NCI-H2107 treated with DMSO at 0.1 percent for 48 hours (cell line): ENCODE results near the gene CA5B.
"Not testable (repeated sequence)": the region's sequence is repeated elsewhere in the genome, so short reads cannot be mapped to it uniquely, and the experiment has no call there.

Source experiments
- DNase-seq: peaks from one replicate; lab custom pipeline; 2025; ENCODE audit not compliant: unreplicated experiment; lab: John Stamatoyannopoulos, UW

CA5B gene

DNA sequence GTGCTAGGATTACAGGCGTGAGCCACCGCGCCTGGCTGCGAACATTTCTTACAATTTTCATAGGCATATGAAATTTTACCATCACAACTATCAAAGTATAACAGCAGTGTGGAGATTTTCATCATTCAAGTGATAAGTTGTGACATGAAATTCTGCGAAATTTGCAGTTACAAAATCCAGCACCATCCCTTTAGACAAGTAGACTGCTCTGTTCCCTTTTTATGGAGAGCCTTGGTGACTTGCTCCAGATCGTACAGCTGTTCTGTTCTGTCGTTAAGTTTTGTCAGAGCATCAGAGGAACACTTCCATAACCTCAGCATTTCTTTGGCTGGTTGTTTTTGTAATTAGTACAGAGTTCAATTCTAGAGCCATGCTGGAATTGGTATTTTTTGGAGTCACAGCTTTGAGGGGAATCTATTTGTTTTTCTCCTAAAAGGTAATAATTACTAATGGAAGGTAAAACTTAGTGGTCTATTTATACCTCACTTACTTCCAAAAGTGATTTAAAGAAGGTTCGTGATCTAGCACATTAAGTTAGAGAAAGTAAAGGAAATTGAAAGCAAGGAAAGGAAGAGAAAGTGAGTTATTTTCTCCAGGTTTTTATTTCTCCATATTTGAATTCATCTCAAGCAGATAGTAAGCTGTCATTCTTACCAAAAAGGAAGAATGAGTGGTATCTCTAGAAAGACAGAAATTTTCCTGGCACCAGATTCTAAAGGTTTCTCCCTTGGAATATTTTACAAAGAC is 74.3 kb downstream of the CA5B start:
- DNase-seq = no peak

DNA sequence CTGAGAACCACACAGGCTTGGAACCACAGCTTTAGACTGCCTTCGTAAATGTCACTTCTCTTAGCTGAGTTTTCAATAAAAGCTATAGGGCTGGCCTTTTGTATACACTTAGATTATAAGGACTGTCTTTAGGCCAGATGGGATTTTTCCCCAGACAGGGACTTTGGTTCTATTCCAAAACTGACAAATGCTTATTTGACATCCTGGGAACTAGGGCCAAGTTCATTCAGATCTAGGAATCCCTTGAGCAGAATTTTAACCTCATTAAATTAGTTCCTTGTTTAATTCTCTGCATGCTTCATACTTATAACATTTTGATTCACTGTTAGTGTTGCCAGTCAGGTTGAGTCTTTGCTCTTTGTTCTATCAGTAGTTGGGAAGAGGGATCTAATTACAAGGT is 75.3 kb downstream of the CA5B start:
- DNase-seq = no peak

DNA sequence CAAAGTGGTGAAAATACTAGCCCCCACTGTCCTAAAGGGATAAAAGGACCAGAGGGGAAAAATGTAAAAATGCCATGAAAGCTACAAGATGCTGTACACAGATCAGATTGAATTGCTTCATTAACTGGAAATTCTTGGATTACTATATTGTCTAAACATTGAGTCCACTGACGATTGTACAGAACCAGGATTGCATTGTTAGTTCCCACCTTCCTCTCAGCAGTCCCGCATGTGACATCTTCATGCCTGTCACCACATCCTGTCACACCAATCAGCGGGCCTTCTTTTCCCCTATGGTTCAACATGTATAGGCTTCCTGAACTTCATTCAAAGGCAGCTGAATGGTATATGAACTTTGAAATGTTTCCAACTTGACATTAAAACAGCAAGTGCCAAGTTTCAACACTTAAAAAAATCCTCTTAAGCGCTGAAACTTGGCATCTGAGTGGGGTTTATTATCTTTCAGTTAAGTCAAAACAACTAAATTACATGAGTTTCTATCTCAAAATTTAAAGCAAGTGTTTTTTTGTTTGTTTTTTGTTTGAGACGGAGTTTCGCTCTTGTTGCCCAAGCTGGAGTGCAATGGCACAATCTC is 76.8 kb downstream of the CA5B start:
- DNase-seq = no peak

- peak; percentile 56 for DNase-seq
Observed at GRCh38 chrX:15815779-15816437, 77.8 kb downstream of the CA5B start.

- DNase-seq = no peak
Observed at GRCh38 chrX:15816438-15816809, 78.4 kb downstream of the CA5B start.

DNA sequence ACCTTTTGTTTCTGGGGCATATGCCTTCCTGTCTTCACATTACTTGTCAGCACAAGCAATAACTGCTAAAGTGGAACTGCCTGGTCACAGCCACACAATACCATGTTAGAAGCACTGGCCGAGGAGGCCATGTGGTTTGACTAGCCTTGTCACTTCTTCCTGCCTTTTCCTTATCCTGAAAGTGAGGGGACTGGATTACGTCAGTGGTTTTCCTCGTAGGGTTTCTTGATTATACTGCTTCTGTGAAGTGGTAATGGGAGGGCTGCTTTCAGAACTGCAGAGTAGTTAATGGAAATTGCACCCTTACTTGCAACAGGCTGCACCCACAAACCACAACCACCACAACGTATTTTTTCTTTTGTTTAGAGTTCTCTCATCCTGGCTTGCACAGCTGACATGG is 78.8 kb downstream of the CA5B start:
- DNase-seq = peak; percentile 93

DNA sequence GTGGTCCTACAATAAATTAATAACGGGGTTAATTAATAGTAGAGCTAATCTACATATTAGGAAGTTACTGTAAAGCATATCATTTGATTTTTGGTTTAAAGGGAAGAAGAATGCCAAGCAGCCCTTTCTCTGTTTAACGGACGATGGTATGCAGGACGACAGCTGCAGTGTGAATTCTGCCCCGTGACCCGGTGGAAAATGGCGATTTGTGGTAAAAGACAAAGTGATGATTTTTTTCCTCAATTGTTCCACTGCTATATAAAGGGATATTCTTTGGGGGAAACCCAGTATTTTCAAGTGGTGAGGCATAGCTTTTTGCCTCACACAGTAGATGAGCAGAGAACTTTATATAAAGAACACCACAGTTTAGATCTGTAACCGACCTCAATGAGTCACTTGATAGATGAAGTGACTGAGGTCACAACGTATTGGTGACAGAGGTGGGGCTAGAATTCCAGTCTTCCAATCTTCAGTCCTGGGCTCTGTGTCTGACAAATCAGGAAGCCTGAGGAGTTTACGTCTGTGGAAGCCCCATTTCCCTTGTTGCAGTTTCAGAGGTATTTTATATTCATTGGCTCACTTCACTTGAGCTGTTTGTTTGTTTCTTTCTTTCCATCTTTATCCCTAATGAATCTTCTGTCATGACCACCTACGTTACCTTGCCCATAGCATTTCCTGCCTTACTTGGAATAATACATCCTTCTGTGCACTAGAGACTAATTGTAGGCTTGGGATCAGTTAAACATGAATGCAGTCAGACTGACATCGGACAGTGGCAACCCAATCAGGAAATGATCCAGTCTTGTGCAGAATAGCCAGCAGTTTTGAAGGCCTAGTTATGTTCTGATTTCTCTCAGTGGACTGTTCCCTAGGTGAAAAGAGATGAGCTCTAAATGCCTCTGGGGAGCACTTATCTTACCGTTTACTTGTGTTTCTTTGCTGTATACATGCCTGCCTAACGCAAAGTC is 82.3 kb downstream of the CA5B start:
- no peak for DNase-seq

DNA sequence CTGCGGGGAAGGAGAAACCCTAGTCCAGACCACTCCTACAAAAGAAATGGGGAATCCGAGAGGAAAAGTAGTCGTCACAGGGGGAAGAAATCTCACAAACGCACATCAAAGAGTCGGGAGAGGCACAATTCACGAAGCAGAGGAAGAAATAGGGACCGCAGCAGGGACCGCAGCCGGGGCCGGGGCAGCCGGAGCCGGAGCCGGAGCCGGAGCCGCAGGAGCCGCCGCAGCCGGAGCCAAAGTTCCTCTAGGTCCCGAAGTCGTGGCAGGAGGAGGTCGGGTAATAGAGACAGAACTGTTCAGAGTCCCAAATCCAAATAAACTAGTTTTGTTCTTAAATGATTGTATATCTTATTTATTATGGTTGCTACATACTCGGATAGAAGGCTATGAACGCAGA is 84.9 kb downstream of the CA5B start:
- DNase-seq = no peak

DNA sequence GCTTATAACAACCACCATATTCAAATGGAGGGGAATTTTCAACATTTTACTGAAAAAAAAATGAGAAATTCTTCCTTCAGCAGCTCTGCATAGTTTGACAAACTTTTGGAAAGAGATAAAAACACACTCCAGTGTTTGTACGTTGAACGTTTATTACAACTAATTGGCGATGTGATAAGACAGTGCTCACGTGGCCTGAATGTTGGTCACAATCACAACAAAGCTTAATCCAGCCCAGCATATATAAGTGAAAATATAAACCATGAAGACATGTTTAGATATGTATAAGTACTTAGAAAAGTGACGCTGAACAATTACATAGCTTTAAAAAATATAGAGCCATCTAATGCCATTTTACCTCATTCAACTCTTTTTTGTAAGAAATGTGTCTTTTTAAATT is 87.9 kb downstream of the CA5B start:
- DNase-seq = no peak

GRCh38 chrX:15829217-15829616 is 91.1 kb downstream of the CA5B start:
- DNase-seq = no peak

DNA sequence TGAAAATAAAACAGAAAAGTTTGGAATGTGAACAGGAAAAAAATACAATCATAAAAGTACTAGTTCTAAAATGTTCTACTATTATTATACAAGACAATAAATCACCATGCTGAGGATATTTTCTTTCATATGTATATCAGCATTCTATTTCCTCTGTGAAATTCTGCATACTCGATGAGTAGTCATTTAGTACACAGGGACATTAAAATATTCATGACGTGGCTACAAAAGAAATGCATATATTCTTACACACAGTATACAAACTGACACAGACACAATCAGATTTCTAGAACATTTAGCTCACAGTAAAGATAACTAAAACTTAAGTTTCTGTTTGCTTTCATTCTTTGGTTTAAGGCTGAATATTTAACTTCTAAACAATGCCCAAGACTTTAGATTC is 93.3 kb downstream of the CA5B start:
- not testable (repeated sequence) for DNase-seq

DNA sequence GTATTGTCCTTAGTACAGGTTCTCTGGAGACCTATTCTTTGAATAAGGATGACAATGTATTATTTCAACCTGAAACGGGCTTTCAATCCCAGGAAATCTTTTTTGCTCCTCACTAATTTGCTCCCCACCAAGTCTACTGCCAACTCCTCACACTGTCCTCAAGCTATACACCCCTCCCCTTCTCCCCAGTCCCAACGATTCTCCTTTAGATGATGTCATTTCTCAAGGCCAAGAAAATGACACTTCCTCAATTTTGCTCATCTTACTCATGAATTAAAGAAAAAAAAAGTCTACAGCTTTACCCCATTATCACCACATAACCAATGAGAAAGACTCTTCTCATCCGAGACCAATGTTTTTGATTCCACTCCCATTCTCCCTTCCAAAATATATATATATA is 96.0 kb downstream of the CA5B start:
- no peak for DNase-seq

- DNase-seq = no peak
Observed at GRCh38 chrX:15834827-15835595, 96.9 kb downstream of the CA5B start.
